WERI-Rb-1 (cell line): Measurements from ENCODE around the gene DHX8.

Experiments used
- DNase-seq: peaks from one replicate; pipeline ENCODE4 v3.0.0-alpha.2; 2020
- H3K27ac ChIP-seq: fragments of 250-450 bp; sonication (Bioruptor Pico); 2 replicates; pipeline ENCODE4 v1.5.1; 2020; ENCODE audit warnings: mild to moderate bottlenecking, moderate library complexity
- H3K27me3 ChIP-seq: fragments of 250-450 bp; sonication (Bioruptor Pico); 2 replicates; pipeline ENCODE4 v1.5.1; 2021; ENCODE audit warnings: mild to moderate bottlenecking, low read depth, moderate library complexity; ENCODE audit not compliant: insufficient read depth, severe bottlenecking
- H3K36me3 ChIP-seq: fragments of 250-450 bp; sonication (Bioruptor Pico); 2 replicates; pipeline ENCODE4 v1.5.1; 2020; ENCODE audit warnings: mild to moderate bottlenecking, moderate library complexity
- H3K4me3 ChIP-seq: 2 replicates; pipeline ENCODE4 v1.5.1; 2011; ENCODE audit warnings: low read depth, mild to moderate bottlenecking, control low read depth, low read length
- H3K9me3 ChIP-seq: fragments of 250-450 bp; sonication (Bioruptor Pico); 2 replicates; pipeline ENCODE4 v1.5.1; 2021; ENCODE audit warnings: mild to moderate bottlenecking, moderate library complexity; ENCODE audit not compliant: severe bottlenecking
- CTCF ChIP-seq: IDR thresholded peaks from 2 replicates; pipeline ENCODE4 v1.5.1; 2011; ENCODE audit warnings: low read depth, mild to moderate bottlenecking, control low read depth, inconsistent platforms, low read length

DHX8 gene

GRCh38 chr17:43559161-43559816 lies 75.5 kb downstream of the DHX8 start:
- Histone ChIP-seq H3K27me3 (no peaks in the 10 kb centered on the region), H3K27ac (no peak overlapping the region), H3K36me3 (no peaks in the 10 kb centered on the region), H3K4me3 (no peak overlapping the region), H3K9me3 (no peaks in the 10 kb centered on the region)
- DNase-seq = no peak
- TF ChIP-seq CTCF = no peak

- H3K27ac ChIP-seq = no peak overlapping the region
- no peaks in the 10 kb centered on the region for H3K27me3 ChIP-seq
- TF ChIP-seq CTCF = no peak
- no peak for DNase-seq
- no peaks in the 10 kb centered on the region for H3K36me3 ChIP-seq
- no peak overlapping the region for H3K4me3 ChIP-seq
- no peaks in the 10 kb centered on the region for H3K9me3 ChIP-seq
These were observed 77.0 kb downstream of the DHX8 start for GRCh38 chr17:43560461-43561427.

- TF ChIP-seq CTCF = no peak
- Histone ChIP-seq H3K4me3 (peak overlapping the region; percentile 43), H3K27me3 (no peaks in the 10 kb centered on the region), H3K36me3 (no peaks in the 10 kb centered on the region), H3K27ac (peak overlapping the region; percentile 19; the same call in 1 of the 2 replicates), H3K9me3 (no peaks in the 10 kb centered on the region)
- peak; percentile 93 for DNase-seq
These were observed 79.2 kb downstream of the DHX8 start for GRCh38 chr17:43562679-43563599.

GRCh38 chr17:43563600-43564594 lies 80.1 kb downstream of the DHX8 start:
- TF ChIP-seq CTCF = no peak
- H3K27me3 ChIP-seq = no peaks in the 10 kb centered on the region
- no peak overlapping the region for H3K27ac ChIP-seq
- no peak for DNase-seq
- no peaks in the 10 kb centered on the region for H3K9me3 ChIP-seq
- H3K36me3 ChIP-seq = no peaks in the 10 kb centered on the region
- H3K4me3 ChIP-seq = peak overlapping the region; percentile 43
